ENCODE results near the gene FCRLB. TPM values are rescaled to one million over a fixed set of nuclear protein-coding genes. Genes with fewer than 3 reads are reported as not detected.

FCRLB gene
- total and polyA plus RNA-seq, 9 of the 15 experiments (the other 6 are each of a cell fraction or from before 2014, with no cell fraction given) = 0.20 to 4.6 (median 1.3) TPM

- TF ChIP-seq ATF7 (IDR thresholded peaks at IDR 0.05) = peak; percentile 73
- TF ChIP-seq EP300 (IDR thresholded peaks at IDR 0.05; ENCODE audit: low read length) = peak; percentile 48; the same call in 1 of the 2 replicates
- no peak for TF ChIP-seq NR0B1 (IDR thresholded peaks at IDR 0.05; ENCODE audit: partially characterized antibody)
- TF ChIP-seq, protein P1, sequence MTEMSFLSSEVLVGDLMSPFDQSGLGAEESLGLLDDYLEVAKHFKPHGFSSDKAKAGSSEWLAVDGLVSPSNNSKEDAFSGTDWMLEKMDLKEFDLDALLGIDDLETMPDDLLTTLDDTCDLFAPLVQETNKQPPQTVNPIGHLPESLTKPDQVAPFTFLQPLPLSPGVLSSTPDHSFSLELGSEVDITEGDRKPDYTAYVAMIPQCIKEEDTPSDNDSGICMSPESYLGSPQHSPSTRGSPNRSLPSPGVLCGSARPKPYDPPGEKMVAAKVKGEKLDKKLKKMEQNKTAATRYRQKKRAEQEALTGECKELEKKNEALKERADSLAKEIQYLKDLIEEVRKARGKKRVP (CRISPR knock-in tag; IDR thresholded peaks at IDR 0.05) = no peak
- TF ChIP-seq ZNF146 (CRISPR knock-in tag; IDR thresholded peaks at IDR 0.05; ENCODE audit: unreplicated experiment) = no peak
- TF ChIP-seq, protein P2, sequence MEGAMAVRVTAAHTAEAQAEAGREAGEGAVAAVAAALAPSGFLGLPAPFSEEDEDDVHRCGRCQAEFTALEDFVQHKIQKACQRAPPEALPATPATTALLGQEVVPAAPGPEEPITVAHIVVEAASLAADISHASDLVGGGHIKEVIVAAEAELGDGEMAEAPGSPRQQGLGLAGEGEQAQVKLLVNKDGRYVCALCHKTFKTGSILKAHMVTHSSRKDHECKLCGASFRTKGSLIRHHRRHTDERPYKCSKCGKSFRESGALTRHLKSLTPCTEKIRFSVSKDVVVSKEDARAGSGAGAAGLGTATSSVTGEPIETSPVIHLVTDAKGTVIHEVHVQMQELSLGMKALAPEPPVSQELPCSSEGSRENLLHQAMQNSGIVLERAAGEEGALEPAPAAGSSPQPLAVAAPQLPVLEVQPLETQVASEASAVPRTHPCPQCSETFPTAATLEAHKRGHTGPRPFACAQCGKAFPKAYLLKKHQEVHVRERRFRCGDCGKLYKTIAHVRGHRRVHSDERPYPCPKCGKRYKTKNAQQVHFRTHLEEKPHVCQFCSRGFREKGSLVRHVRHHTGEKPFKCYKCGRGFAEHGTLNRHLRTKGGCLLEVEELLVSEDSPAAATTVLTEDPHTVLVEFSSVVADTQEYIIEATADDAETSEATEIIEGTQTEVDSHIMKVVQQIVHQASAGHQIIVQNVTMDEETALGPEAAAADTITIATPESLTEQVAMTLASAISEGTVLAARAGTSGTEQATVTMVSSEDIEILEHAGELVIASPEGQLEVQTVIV (CRISPR knock-in tag; IDR thresholded peaks at IDR 0.05; ENCODE audit: borderline replicate concordance) = no peak
- peak; percentile 72 for TF ChIP-seq MEIS2 (IDR thresholded peaks at IDR 0.05; ENCODE audit: partially characterized antibody)
- TF ChIP-seq NCOA4 (IDR thresholded peaks at IDR 0.05; ENCODE audit: partially characterized antibody) = peak; percentile 69
- TF ChIP-seq DIDO1 (tag; IDR thresholded peaks at IDR 0.05; ENCODE audit: low read depth) = no peak
- no peak for TF ChIP-seq ZNF699 (CRISPR knock-in tag; IDR thresholded peaks at IDR 0.05; ENCODE audit: insufficient replicate concordance)
- TF ChIP-seq ZNF830 (CRISPR knock-in tag; IDR thresholded peaks at IDR 0.05) = no peak
- no peak for TF ChIP-seq CBX1 (IDR thresholded peaks at IDR 0.05; ENCODE audit: low read depth)
- TF ChIP-seq TRIM24 (IDR thresholded peaks at IDR 0.05) = 0 out of 4 replicates have a peak, but pooled peaks have one; percentile 26 to 46
- TF ChIP-seq PHB2 (IDR thresholded peaks at IDR 0.05; ENCODE audit: low read depth) = 0 out of 2 replicates have a peak, but pooled peaks have one; percentile 19
- no peak for TF ChIP-seq GMEB1 (CRISPR knock-in tag; IDR thresholded peaks at IDR 0.05)
- TF ChIP-seq SRSF1 (IDR thresholded peaks at IDR 0.05; ENCODE audit: low read depth, low read length) = no peak
- peak in 1 of 2 experiments; percentile 60; a peak in 1 of 4 replicates for TF ChIP-seq TEAD1 (CRISPR knock-in tag; IDR thresholded peaks at IDR 0.05)
- no peak for TF ChIP-seq ZNF707 (CRISPR knock-in tag; conservative IDR thresholded peaks at IDR 0.05)
- peak; percentile 41; the same call in 1 of the 2 replicates for TF ChIP-seq TEAD4 (IDR thresholded peaks at IDR 0.05; ENCODE audit: low read length)
- TF ChIP-seq TEAD4 (CRISPR knock-in tag; IDR thresholded peaks at IDR 0.05; ENCODE audit: borderline replicate concordance) = no peak
- TF ChIP-seq ZBTB5 (IDR thresholded peaks at IDR 0.05) = no peak
These were observed 17.4 kb downstream of the FCRLB start (continued) for GRCh38 chr1:161738627-161739287.

Data from K562 (cell line).